ENCODE data around the gene MT1M.

GRCh38 chr16:56664506-56664905 lies 32.0 kb downstream of the MT1M start:
- no peak for TF ChIP-seq CTCF (IDR thresholded peaks at IDR 0.05)
- no peak for TF ChIP-seq EP300 (IDR thresholded peaks at IDR 0.05)
- no peak for TF ChIP-seq POLR2A (IDR thresholded peaks at IDR 0.05)
